Activated CD4-positive, alpha-beta T cell treated with anti-CD3 and anti-CD28 coated beads, Interleukin-2, amount 10 ng/mL, durations not matched to agents 7 days and 5 days (primary cell): ENCODE data around the gene PCYT2. TPM values are rescaled to one million over a fixed set of nuclear protein-coding genes. Genes with fewer than 3 reads are reported as not detected.

Experiments
- CTCF ChIA-PET: fragments of 350-600 bp; sonication (Branson Sonifier 250); formaldehyde crosslinking; loops from one replicate; lab custom pipeline; 2021; ENCODE audit warnings: antibody characterized with exemption; lab: Charles Lee
- POLR2A ChIA-PET: fragments of 350-600 bp; sonication (Branson Sonifier 250); formaldehyde crosslinking; loops from one replicate; lab custom pipeline; 2021; ENCODE audit warnings: antibody characterized with exemption; lab: Charles Lee
- DNase-seq: peaks from one replicate; pipeline ENCODE4 v3.0.0-alpha.2; 2020
- H3K27ac Mint-ChIP-seq: one replicate; pipeline ENCODE4 v1.8.0; 2021; ENCODE audit warnings: mild to moderate bottlenecking, moderate library complexity, mixed read lengths
- H3K27me3 Mint-ChIP-seq: one replicate; pipeline ENCODE4 v1.8.0; 2021; ENCODE audit warnings: mixed read lengths
- H3K36me3 Mint-ChIP-seq: one replicate; pipeline ENCODE4 v1.8.0; 2021; ENCODE audit warnings: low read depth, mixed read lengths
- H3K4me1 Mint-ChIP-seq: one replicate; pipeline ENCODE4 v1.8.0; 2021; ENCODE audit warnings: mixed read lengths
- H3K4me3 Mint-ChIP-seq: one replicate; pipeline ENCODE4 v1.8.0; 2021; ENCODE audit warnings: mild to moderate bottlenecking, moderate library complexity, mixed read lengths
- H3K9me3 Mint-ChIP-seq: one replicate; pipeline ENCODE4 v1.8.0; 2021; ENCODE audit warnings: mixed read lengths
- total RNA-seq, 2 experiments: library from RNA; stranded (reverse); gene quantifications; one replicate each; pipeline ENCODE4 v1.2.3, GENCODE V29; 2021

The PCYT2 gene
- total RNA-seq, 2 experiments from 2014 or later = 37.6 to 39.0 TPM

DNA sequence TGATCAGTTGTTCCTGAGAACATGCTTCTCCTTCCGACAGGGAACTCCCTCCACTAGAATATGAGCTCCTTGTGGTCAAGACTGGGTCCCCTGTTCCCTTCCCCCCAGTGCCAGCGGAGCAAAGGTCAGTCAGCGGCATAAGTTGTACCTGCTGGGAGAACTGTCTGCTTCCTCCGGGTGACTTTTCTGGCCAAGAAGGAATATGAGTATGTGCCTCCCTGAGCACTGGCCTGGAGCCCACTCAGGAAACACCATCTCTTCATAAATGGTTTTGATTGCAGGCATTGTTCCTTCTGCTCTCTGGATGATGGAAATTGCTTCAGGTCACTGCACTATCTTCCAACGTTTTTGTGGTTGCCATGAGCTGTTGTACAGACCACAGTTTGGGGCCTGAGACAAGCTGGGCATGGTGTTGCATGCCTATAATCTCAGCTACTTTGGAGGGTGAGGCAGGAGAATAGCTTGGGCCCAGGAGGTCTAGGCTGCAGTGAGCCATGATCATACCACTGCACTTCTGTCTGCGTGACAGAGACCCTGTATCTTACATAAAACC is 48.0 kb downstream of the PCYT2 start:
- DNase-seq = no peak
- Mint-ChIP-seq H3K4me3 (peak overlapping the region; percentile 68), H3K27ac (peak overlapping the region; percentile 81), H3K36me3 (peaks cover 36% of the 10 kb centered on the region), H3K4me1 (peaks cover 49% of the 10 kb centered on the region), H3K9me3 (no peaks in the 10 kb centered on the region), H3K27me3 (no peaks in the 10 kb centered on the region)
- ChIA-PET POLR2A (no interaction called here), CTCF (interaction anchor here (0.9 kb wide), 1 partner anchor 96 kb away, joined by 3 read pairs; no protein-coding TSS in a partner anchor)

DNA sequence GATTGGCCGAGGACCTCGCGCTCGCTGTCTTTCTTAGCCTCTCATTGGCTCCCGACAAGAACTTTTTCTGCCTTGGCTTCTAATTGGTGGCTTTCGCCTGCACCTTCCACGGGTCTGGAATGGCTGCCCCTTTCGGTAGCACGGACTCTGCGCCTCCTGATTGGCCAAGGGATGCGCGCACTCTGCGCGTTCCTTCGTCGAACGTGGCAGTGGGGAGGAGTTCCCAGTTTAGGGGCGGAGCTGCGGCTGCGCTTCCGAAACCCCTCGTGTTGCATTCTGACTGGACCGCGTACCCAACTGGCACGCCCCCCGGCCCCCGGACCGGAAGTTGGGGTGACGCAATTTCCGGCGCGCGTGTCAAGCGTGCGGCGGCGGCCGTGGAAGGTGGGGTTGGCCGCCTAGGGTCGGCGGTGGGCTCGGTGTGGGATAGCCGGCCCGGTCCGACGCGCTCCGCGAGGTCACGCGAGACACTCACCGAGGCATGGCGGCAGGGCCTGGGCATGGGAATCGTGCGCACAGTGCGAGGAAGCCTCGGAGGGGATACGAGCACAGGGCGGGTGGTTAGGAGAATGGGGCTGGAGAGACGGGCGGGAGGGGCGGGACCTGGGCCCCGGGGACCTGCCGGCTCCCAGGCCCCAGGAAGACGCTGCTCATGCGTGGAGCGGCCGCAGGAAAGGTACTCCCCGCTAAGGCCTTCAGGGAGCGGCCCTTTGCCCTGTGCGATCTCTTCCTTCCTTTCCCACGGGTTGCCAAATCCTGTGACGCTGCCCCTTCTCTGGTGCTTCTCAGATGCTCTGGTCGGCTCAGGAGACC is 50.2 kb downstream of the PCYT2 start:
- POLR2A ChIA-PET = interaction anchor here (0.6 kb wide), 1 partner anchor 269 kb away, joined by 3 read pairs; no protein-coding TSS in a partner anchor
- Mint-ChIP-seq H3K9me3 (no peaks in the 10 kb centered on the region), H3K27ac (peak overlapping the region; percentile 97), H3K36me3 (peaks cover 38% of the 10 kb centered on the region), H3K4me1 (peaks cover 44% of the 10 kb centered on the region), H3K4me3 (peak overlapping the region; percentile 93), H3K27me3 (no peaks in the 10 kb centered on the region)
- CTCF ChIA-PET = interaction anchor here (0.5 to 1.6 kb wide), 3 partner anchors 9 to 23 kb away, joined by 3 to 11 read pairs (median 3); partner anchors contain the start of gene ARHGDIA
- peak; percentile 99 for DNase-seq

DNA sequence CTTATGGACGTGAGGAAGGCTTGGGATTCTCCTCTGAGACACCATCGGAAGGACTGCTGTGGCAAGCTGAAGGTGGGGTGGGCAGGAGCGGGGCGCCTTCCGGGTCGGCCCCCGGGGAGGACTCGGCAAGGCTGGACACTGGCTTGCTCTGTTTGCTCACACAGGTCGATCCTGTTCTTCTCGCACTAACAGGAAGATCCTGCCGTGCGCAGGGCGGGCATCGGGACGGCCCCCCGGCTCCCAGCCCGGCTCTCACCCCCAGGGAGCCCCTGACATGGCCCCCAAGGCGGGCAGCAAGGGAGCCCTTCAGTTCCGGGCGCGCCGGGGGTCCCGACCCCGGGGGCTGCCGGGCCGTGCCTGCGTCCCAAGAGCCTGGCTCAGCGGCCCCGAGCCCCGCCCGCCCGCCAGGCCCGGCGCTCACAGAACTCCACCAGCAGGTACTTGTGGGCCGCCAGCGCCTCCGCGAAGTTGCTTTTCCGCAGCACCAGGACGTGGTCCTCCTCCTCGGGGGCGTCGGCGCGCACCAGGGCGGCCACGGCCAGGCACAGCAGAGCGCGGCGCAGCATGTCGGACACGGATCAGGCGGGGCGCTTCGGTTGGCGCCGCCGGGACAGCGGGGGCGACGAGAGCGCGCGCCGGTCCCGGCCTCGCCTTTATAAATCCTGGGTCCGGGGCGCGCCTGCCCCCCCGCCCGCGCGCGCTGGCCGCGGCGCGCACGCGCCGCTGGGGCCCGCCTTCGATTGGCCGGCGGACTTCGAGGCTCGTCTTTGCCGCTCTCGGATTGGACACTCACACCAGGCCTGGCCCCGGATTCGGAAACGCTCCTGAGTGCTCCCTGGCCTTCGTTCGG is 51.1 kb downstream of the PCYT2 start, which contains the start of gene P4HB:
P4HB (minus strand) TSS at position 630 of the 850 bp plus-strand sequence; CDS start at position 566, 64 bp downstream.
- Mint-ChIP-seq H3K36me3 (peaks cover 45% of the 10 kb centered on the region), H3K9me3 (no peaks in the 10 kb centered on the region)

DNA sequence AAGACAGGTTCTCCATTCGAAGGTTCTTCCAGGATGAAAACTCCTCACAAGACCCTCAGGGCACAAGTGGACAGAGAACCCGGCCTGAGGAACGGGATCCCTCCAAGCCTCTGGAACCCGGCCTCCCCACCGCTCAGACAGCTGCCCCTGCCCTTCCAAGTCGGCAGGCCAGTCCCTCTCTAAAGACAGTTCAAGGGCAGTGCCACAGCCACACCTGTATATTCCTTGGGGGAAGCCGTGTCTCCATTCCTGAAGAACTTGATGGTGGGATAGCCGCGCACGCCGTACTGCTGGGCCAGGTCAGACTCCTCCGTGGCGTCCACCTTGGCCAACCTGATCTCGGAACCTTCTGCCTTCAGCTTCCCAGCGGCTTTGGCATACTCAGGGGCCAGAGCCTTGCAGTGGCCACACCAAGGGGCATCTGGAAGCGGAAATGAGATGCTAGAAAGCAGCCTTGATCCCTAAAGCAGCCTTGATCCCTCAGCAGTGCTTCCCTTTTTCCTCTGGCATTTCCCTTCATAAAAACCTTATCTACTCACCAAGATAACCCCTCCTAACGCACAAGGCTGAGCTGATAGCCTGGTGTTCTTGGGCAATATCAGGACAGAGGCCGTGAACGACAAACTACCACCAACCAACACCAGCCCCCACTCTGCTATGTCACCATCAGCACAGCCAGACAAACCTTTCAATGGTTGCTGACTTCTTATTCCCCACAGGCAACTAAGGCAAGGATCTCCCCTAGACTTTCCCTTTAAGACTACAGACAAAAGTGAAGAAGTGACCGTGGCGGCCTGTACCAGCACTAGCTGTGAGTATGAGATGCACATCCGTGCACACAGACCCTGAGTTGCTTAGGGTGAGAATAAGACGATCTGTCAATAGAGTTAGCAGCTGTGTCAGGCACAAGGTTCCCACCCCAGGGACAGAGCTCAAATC is 52.0 kb downstream of the PCYT2 start:
- Mint-ChIP-seq H3K9me3 (no peaks in the 10 kb centered on the region), H3K27ac (peak overlapping the region; percentile 85)

More for the DNA sequence above, 51.1 kb downstream of the PCYT2 start, which contains the start of gene P4HB:
- ChIA-PET CTCF (interaction anchor here (0.9 to 1.6 kb wide), 3 partner anchors 10 to 137 kb away, joined by 3 to 11 read pairs (median 3); partner anchors contain the start of gene ARHGDIA), POLR2A (no interaction called here)
- Mint-ChIP-seq H3K4me1 (peaks cover 41% of the 10 kb centered on the region), H3K4me3 (peak within 1 kb of the TSS; percentile 93), H3K27me3 (no peaks in the 10 kb centered on the region), H3K27ac (peak within 1 kb of the TSS; percentile 97)
- DNase-seq = no peak

DNA sequence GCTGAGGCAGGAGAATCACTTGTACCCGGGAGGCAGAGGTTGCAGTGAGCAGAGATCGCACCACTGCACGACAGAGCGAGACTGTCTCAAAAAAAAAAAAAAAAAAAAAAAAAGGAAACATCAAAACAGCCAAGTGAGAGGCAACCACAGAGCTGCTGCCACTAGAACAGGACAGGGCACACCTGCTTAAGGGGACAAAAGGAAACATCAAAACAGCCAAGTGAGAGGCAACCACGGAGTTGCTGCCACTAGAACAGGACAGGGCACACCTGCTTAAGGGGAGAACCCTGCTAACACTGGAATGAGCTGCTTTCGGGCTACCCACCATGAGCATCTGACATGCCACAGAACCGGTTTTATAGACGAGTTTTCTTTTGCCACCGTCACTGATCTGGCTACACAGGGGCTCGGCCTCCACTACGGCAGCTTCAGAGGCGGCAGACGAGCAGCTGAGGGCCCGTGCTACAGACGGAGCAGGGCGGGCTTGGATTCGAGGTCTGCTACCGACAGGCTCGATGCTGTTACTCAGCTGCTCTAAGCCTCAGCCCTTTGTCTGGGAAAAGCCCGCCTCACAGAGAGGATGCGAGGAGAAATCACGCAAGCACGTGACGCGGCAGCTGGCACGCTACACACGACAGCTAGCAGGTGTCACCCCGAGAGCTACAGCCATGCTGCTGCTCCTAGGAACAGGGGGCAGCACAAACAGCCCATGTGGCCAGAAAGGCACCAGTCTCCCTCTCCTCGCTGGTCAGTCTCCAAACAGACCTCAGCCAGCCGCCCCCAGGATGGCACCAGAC is 52.8 kb downstream of the PCYT2 start:
- no peak for DNase-seq
- ChIA-PET POLR2A (no interaction called here), CTCF (interaction anchor here (0.6 to 1.1 kb wide), 2 partner anchors 16 to 21 kb away, joined by 3 to 5 read pairs; no protein-coding TSS in a partner anchor)
- peaks cover 35% of the 10 kb centered on the region for H3K4me1 Mint-ChIP-seq
- peak overlapping the region; percentile 91 for H3K4me3 Mint-ChIP-seq
- H3K27ac Mint-ChIP-seq = peak overlapping the region; percentile 62
- H3K27me3 Mint-ChIP-seq = no peaks in the 10 kb centered on the region
- H3K36me3 Mint-ChIP-seq = peaks cover 51% of the 10 kb centered on the region
- no peaks in the 10 kb centered on the region for H3K9me3 Mint-ChIP-seq

More for the DNA sequence above, 52.0 kb downstream of the PCYT2 start:
- DNase-seq = no peak
- peaks cover 51% of the 10 kb centered on the region for H3K36me3 Mint-ChIP-seq
- H3K4me1 Mint-ChIP-seq = peaks cover 44% of the 10 kb centered on the region
- peak overlapping the region; percentile 91 for H3K4me3 Mint-ChIP-seq
- ChIA-PET POLR2A (no interaction called here), CTCF (interaction anchor here (0.6 to 1.1 kb wide), 3 partner anchors 15 to 136 kb away, joined by 3 read pairs; no protein-coding TSS in a partner anchor)
- no peaks in the 10 kb centered on the region for H3K27me3 Mint-ChIP-seq

DNA sequence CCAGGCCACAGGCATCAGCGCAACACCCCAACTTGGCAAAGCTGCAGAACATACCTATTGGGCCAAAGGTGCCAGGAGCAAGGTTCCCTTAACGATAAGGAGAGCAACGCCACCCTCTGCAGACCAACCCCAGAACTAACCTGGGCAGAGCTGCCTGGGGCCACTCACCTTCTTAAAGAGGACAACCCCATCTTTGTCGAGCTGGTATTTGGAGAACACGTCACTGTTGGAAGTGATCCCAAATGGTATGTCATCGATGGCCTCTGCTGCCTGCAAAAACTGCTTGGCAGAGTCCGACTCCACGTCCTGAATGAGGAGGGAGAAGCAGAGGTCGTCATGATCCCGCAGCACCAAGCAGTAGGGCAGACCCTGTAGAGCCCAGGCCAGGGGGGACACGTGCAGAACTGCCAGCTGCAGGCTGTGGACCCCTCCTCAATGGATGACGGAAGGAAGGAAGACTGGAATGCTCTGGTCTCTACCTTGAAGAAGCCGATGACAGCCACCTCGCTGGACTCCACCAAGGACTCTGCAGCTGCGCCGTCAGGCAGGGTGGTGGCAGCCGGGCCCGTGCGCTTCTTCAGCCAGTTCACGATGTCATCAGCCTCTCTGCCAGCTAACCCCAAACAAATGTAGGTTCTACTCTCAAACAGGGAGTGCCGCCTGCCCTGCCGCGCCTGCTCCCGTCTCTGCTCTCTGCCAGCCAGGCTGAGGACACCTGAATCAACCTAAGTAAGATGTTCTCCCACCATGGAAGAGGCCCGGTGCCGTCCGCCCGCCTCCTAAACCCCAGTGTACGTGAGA is 56.0 kb downstream of the PCYT2 start:
- Mint-ChIP-seq H3K36me3 (peaks cover 61% of the 10 kb centered on the region), H3K9me3 (no peaks in the 10 kb centered on the region), H3K4me1 (peaks cover 25% of the 10 kb centered on the region), H3K27ac (no peak overlapping the region), H3K4me3 (no peak overlapping the region), H3K27me3 (no peaks in the 10 kb centered on the region)
- no peak for DNase-seq
- POLR2A ChIA-PET = no interaction called here
- CTCF ChIA-PET = interaction anchor here (0.6 to 1.2 kb wide), 6 partner anchors 12 to 941 kb away, joined by 3 to 6 read pairs (median 3); partner anchors contain the start of gene ARL16

DNA sequence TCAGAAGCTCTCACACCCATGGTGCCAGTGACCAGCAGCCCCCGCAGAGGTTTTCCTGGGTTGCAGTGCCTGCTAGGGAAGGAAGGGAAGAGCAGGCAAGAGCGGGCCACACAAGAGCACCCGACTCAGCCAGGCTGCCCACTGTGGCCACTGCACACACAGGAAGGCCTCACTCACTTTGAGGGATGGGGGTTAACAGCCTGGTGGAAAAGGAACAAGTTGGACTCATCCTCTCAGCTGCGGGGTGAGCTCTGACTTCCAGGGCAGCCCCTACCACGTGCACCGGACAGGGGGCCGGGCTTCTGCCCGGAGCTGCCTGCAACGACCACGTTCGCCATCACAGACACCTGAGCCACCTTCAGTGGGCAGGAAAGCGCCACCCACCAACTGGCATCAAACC is 59.0 kb downstream of the PCYT2 start:
- no peak overlapping the region for H3K27ac Mint-ChIP-seq
- ChIA-PET POLR2A (no interaction called here), CTCF (no interaction called here)
- no peaks in the 10 kb centered on the region for H3K9me3 Mint-ChIP-seq
- DNase-seq = no peak
- H3K27me3 Mint-ChIP-seq = no peaks in the 10 kb centered on the region
- H3K4me1 Mint-ChIP-seq = peaks cover 6% of the 10 kb centered on the region
- H3K36me3 Mint-ChIP-seq = peaks cover 40% of the 10 kb centered on the region
- no peak overlapping the region for H3K4me3 Mint-ChIP-seq

DNA sequence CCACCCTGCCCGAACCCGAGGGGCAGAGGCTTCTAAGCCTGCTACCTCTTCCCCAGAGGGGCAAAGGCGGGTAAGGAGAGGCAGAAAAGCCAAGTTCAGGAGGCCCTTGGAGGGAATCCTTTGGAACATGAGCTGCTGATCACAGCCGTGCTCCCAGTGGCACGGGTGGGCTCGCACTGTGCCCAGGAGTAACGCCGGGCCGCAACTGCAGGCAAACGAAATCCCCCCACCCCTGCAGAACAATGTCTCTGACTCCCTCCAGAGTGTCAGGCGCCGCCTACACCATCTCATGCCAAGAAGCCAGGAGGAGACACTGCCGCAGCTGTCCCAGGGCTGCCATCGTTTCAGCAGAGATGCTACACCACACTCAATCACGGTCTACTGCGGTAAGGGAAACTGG is 59.8 kb downstream of the PCYT2 start:
- POLR2A ChIA-PET = no interaction called here
- Mint-ChIP-seq H3K9me3 (no peaks in the 10 kb centered on the region), H3K36me3 (peaks cover 41% of the 10 kb centered on the region), H3K27me3 (no peaks in the 10 kb centered on the region), H3K4me1 (peaks cover 5% of the 10 kb centered on the region), H3K27ac (no peak overlapping the region), H3K4me3 (no peak overlapping the region)
- CTCF ChIA-PET = no interaction called here
- DNase-seq = no peak
